Stimulated activated CD8-positive, alpha-beta memory T cell treated with anti-CD3 and anti-CD28 coated beads, Interleukin-7, amount 100 ng/mL, for 48 hours (primary cell): ENCODE data around the gene PDGFA.

Source experiments
- DNase-seq, 2 donors: peaks; one replicate each; pipeline ENCODE4 v3.0.0-alpha.2; 2020; ENCODE audit warnings: low read depth in 1 of 2; ENCODE audit errors: extremely low read depth in 1 of 2

The PDGFA gene

GRCh38 chr7:505171-505570 lies 14.5 kb downstream of the PDGFA start:
- no peak for DNase-seq

- no peak for DNase-seq
Observed at GRCh38 chr7:504221-505111, 15.2 kb downstream of the PDGFA start.

- DNase-seq: no peak
Observed at GRCh38 chr7:503575-504111, 16.0 kb downstream of the PDGFA start.

- DNase-seq: no peak
Observed at GRCh38 chr7:502296-502695, 17.4 kb downstream of the PDGFA start.

GRCh38 chr7:501526-501925 lies 18.1 kb downstream of the PDGFA start:
- DNase-seq: no peak

GRCh38 chr7:500521-501420 lies 18.9 kb downstream of the PDGFA start:
- no peak for DNase-seq

GRCh38 chr7:499853-500485 lies 19.7 kb downstream of the PDGFA start:
- DNase-seq: no peak

- DNase-seq: no peak
Observed at GRCh38 chr7:498678-499641, 20.7 kb downstream of the PDGFA start.

- no peak for DNase-seq
Observed at GRCh38 chr7:497946-498655, 21.5 kb downstream of the PDGFA start.

- no peak for DNase-seq
Observed at GRCh38 chr7:497346-497745, 22.3 kb downstream of the PDGFA start.

GRCh38 chr7:496528-497295 lies 22.9 kb downstream of the PDGFA start:
- no peak for DNase-seq

- no peak for DNase-seq
Observed at GRCh38 chr7:495761-496321, 23.8 kb downstream of the PDGFA start.

GRCh38 chr7:495326-495725 lies 24.3 kb downstream of the PDGFA start:
- no peak for DNase-seq

- DNase-seq: no peak
Observed at GRCh38 chr7:494906-495305, 24.7 kb downstream of the PDGFA start.

GRCh38 chr7:494259-494687 lies 25.4 kb downstream of the PDGFA start:
- DNase-seq: no peak

- no peak for DNase-seq
Observed at GRCh38 chr7:493661-494251, 25.9 kb downstream of the PDGFA start.

GRCh38 chr7:492714-493065 lies 27.0 kb downstream of the PDGFA start:
- no peak for DNase-seq
